Measurements from ENCODE around the gene ALDH1A1. TPM values are rescaled to one million over a fixed set of nuclear protein-coding genes. Genes with fewer than 3 reads are reported as not detected.

ALDH1A1 gene
- total RNA-seq, 4 donors from 2014 or later, result 66.4 to 97.5 (median 82.3) TPM

- 83% methylated on average over 4 of the region's 4 CpGs for WGBS
- intact Hi-C loops (cut with DNase I), result no loop called here
- H3K27me3 ChIP-seq, result no peaks in the 10 kb centered on the region
- H3K36me3 ChIP-seq, result peaks cover 0 to 4% (median 0%) of the 10 kb centered on the region in 4 donors
- no peak overlapping the region for H3K27ac ChIP-seq (replicated peaks in 1 of 4)
- H3K4me1 ChIP-seq, result peaks cover 0 to 4% (median 2%) of the 10 kb centered on the region in 4 donors
- TF ChIP-seq CTCF (IDR thresholded peaks at IDR 0.05) (no peak), EP300 (IDR thresholded peaks at IDR 0.05) (no peak), POLR2A (IDR thresholded peaks at IDR 0.05; ENCODE audit: low read depth) (no peak), POLR2AphosphoS5 (IDR thresholded peaks at IDR 0.05) (no peak)
- H3K9me3 ChIP-seq, result no peaks in the 10 kb centered on the region
- no peak overlapping the region for H3K4me3 ChIP-seq
- DNase-seq (ENCODE audit: extremely low spot score), result no peak
Observed at GRCh38 chr9:72937545-72937944, 15.3 kb downstream of the ALDH1A1 start.

DNA sequence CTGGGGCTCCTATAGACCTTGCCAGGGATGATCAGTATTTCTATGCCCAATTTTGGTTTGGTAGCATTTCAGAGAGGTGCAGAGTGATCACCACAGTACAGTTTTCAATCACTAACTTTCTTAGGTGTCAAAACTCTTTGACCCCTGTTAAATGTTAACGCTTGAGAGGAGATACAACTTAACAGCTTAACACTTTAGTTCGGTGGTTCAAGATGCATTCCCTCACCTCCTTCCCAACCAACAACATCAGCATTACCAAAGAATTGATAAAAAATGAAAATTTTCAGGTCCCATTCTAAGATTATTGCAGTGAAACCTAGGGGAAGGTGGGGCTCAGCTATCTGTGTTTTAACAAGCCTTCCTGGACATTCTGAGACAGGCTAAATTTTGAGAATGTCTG, 16.2 kb downstream of the ALDH1A1 start:
- Histone ChIP-seq H3K36me3 (peaks cover 0 to 4% (median 0%) of the 10 kb centered on the region in 4 donors), H3K27me3 (no peaks in the 10 kb centered on the region), H3K27ac (replicated peaks in 1 of 4) (no peak overlapping the region), H3K9me3 (no peaks in the 10 kb centered on the region), H3K4me1 (peaks cover 0 to 9% (median 6%) of the 10 kb centered on the region in 4 donors), H3K4me3 (no peak overlapping the region)
- intact Hi-C loops (cut with DNase I), result no loop called here
- WGBS, result 85% methylated on average over 2 of the region's 2 CpGs
- DNase-seq (ENCODE audit: extremely low spot score), result no peak
- TF ChIP-seq CTCF (IDR thresholded peaks at IDR 0.05) (no peak), POLR2A (IDR thresholded peaks at IDR 0.05; ENCODE audit: low read depth) (no peak), EP300 (IDR thresholded peaks at IDR 0.05) (no peak), POLR2AphosphoS5 (IDR thresholded peaks at IDR 0.05) (no peak)

DNA sequence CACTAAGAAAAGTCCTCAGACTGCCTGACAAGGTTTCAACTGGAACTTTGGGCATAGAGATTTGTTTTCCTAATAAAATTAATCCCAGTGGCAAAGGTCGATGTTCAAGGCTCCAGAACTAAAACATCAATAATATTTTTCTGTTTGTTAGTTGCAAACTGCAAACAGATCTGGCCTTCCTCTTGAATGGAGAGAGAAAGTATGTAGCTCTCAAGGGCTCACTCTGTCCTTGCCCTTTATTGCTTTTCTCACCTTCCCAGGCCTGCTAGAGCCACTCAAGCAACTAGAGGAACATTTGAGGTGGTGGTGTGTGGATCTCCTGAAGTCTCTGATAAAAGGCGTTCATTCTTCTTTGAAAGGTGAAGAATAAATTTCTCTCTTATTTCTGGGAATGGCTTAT, 16.6 kb downstream of the ALDH1A1 start:
- intact Hi-C loops (cut with DNase I), result no loop called here
- H3K27ac ChIP-seq (replicated peaks in 1 of 4), result no peak overlapping the region
- DNase-seq (ENCODE audit: extremely low spot score), result no peak
- H3K27me3 ChIP-seq, result no peaks in the 10 kb centered on the region
- peaks cover 0 to 4% (median 0%) of the 10 kb centered on the region in 4 donors for H3K36me3 ChIP-seq
- no peak for TF ChIP-seq POLR2A (IDR thresholded peaks at IDR 0.05; ENCODE audit: low read depth)
- TF ChIP-seq POLR2AphosphoS5 (IDR thresholded peaks at IDR 0.05), result no peak
- TF ChIP-seq EP300 (IDR thresholded peaks at IDR 0.05), result no peak
- no peak for TF ChIP-seq CTCF (IDR thresholded peaks at IDR 0.05)
- no peak overlapping the region for H3K4me3 ChIP-seq
- WGBS, result 90% methylated on average over 2 of the region's 2 CpGs
- peaks cover 0 to 9% (median 6%) of the 10 kb centered on the region in 4 donors for H3K4me1 ChIP-seq
- no peaks in the 10 kb centered on the region for H3K9me3 ChIP-seq

- no peak overlapping the region for H3K4me3 ChIP-seq
- H3K4me1 ChIP-seq, result peaks cover 0 to 9% (median 6%) of the 10 kb centered on the region in 4 donors
- TF ChIP-seq POLR2AphosphoS5 (IDR thresholded peaks at IDR 0.05), result no peak
- TF ChIP-seq CTCF (IDR thresholded peaks at IDR 0.05), result no peak
- intact Hi-C loops (cut with DNase I), result no loop called here
- 96% methylated on average over 4 of the region's 4 CpGs for WGBS
- H3K27me3 ChIP-seq, result no peaks in the 10 kb centered on the region
- no peaks in the 10 kb centered on the region for H3K9me3 ChIP-seq
- H3K36me3 ChIP-seq, result peaks cover 0 to 4% (median 0%) of the 10 kb centered on the region in 4 donors
- H3K27ac ChIP-seq (replicated peaks in 1 of 4), result no peak overlapping the region
- no peak for DNase-seq (ENCODE audit: extremely low spot score)
Observed at GRCh38 chr9:72935595-72935994, 17.3 kb downstream of the ALDH1A1 start.
